Hepatocyte (in vitro differentiated cells): ENCODE measurements around the gene GSPT1. TPM values are rescaled to one million over a fixed set of nuclear protein-coding genes. Genes with fewer than 3 reads are reported as not detected.
A peak's percentile ranks its signal among the peaks of the same experiment; 100 is the strongest.

ENCODE experiments used
- DNase-seq: peaks from one replicate; pipeline ENCODE4 v3.0.0-alpha.2; 2016; ENCODE audit warnings: low spot score
- H2AFZ ChIP-seq: fragments of 200-600 bp; sonication (generic); 2 replicates; pipeline ENCODE4 v1.6.0; 2016; ENCODE audit warnings: antibody characterized with exemption, mild to moderate bottlenecking
- H3K27ac ChIP-seq: fragments of 200-600 bp; sonication (generic); 2 replicates; pipeline ENCODE4 v1.5.1; 2016; ENCODE audit warnings: mild to moderate bottlenecking
- H3K27me3 ChIP-seq: fragments of 200-600 bp; sonication (generic); 2 replicates; pipeline ENCODE4 v1.6.1; 2016
- H3K36me3 ChIP-seq: fragments of 200-600 bp; sonication (generic); replicated peaks from 2 replicates; pipeline ENCODE4 v1.5.1; 2016; ENCODE audit warnings: low read depth; ENCODE audit not compliant: insufficient read depth
- H3K4me1 ChIP-seq: fragments of 200-600 bp; sonication (generic); 2 replicates; pipeline ENCODE4 v1.5.1; 2016; ENCODE audit warnings: mild to moderate bottlenecking, moderate library complexity; ENCODE audit not compliant: insufficient read depth
- H3K4me2 ChIP-seq: fragments of 200-600 bp; sonication (generic); 2 replicates; pipeline ENCODE4 v1.6.0; 2016
- H3K4me3 ChIP-seq: fragments of 200-600 bp; sonication (generic); 2 replicates; pipeline ENCODE4 v1.5.1; 2016; ENCODE audit warnings: mild to moderate bottlenecking
- H3K79me2 ChIP-seq: fragments of 200-600 bp; sonication (generic); 2 replicates; pipeline ENCODE4 v1.6.0; 2017; ENCODE audit warnings: mild to moderate bottlenecking
- H3K9me2 ChIP-seq: fragments of 200-600 bp; sonication (generic); replicated peaks from 2 replicates; pipeline ENCODE4 v1.6.0; 2017; ENCODE audit warnings: mild to moderate bottlenecking; ENCODE audit not compliant: insufficient read depth
- H3K9me3 ChIP-seq: fragments of 200-600 bp; sonication (generic); 2 replicates; pipeline ENCODE4 v1.5.1; 2016; ENCODE audit warnings: low read depth, mild to moderate bottlenecking
- H4K20me1 ChIP-seq: fragments of 200-600 bp; sonication (generic); 2 replicates; pipeline ENCODE4 v1.6.0; 2016; ENCODE audit warnings: mild to moderate bottlenecking; ENCODE audit not compliant: insufficient read depth, poor library complexity, severe bottlenecking
- CTCF ChIP-seq: fragments of 200-600 bp; sonication (generic); IDR thresholded peaks from 2 replicates; pipeline ENCODE4 v1.5.1; 2016; ENCODE audit warnings: antibody characterized with exemption, mild to moderate bottlenecking; ENCODE audit not compliant: poor library complexity
- EZH2 ChIP-seq: fragments of 200-600 bp; sonication (generic); IDR thresholded peaks from 2 replicates; pipeline ENCODE4 v1.6.1; 2016; ENCODE audit warnings: antibody characterized with exemption, mild to moderate bottlenecking, borderline replicate concordance
- EZH2phosphoT487 ChIP-seq: fragments of 200-600 bp; sonication (generic); IDR thresholded peaks from one replicate; pipeline ENCODE4 v1.6.1; 2018; ENCODE audit warnings: antibody characterized with exemption, mild to moderate bottlenecking, low read depth, moderate library complexity; ENCODE audit not compliant: unreplicated experiment, severe bottlenecking
- WGBS: methylation state at CpG from one replicate; pipeline ENCODE4 v1.1.6; 2016; ENCODE audit warnings: low lambda C conversion rate; ENCODE audit errors: missing lambda C conversion rate; 5-methylcytosine and 5-hydroxymethylcytosine counted together
- polyA plus RNA-seq: library from polyadenylated mRNA; unstranded; fragments of >200 nt; fragmentation: Nextera tagmentation; extraction: Ambion mirVana; gene quantifications from 2 replicates; pipeline ENCODE4 v1.2.1, GENCODE V29; 2016
- total RNA-seq: library from RNA; depleted of rRNA; stranded (reverse); fragments of >200 nt; gene quantifications from 2 replicates; pipeline ENCODE4 v1.2.3, GENCODE V29; 2014

Gene GSPT1
- total and polyA plus RNA-seq, 2 experiments from 2014 or later: 79.2 to 109 TPM

GRCh38 chr16:11869353-11870228 lies 46.2 kb downstream of the GSPT1 start:
- H3K9me2 ChIP-seq: no peaks in the 10 kb centered on the region
- no peak overlapping the region for H3K27ac ChIP-seq
- peaks cover 4% of the 10 kb centered on the region for H4K20me1 ChIP-seq
- peaks cover 29% of the 10 kb centered on the region for H3K79me2 ChIP-seq
- no peaks in the 10 kb centered on the region for H3K27me3 ChIP-seq
- WGBS: 85% methylated on average over 8 of the region's 8 CpGs
- peaks cover 6% of the 10 kb centered on the region for H3K4me1 ChIP-seq
- H2AFZ ChIP-seq: no peak overlapping the region
- TF ChIP-seq EZH2phosphoT487 (no peak), EZH2 (no peak)
- H3K9me3 ChIP-seq: no peaks in the 10 kb centered on the region
- DNase-seq: peak; percentile 8
- no peak overlapping the region for H3K4me3 ChIP-seq
- H3K4me2 ChIP-seq: no peak overlapping the region
- no peaks in the 10 kb centered on the region for H3K36me3 ChIP-seq

DNA sequence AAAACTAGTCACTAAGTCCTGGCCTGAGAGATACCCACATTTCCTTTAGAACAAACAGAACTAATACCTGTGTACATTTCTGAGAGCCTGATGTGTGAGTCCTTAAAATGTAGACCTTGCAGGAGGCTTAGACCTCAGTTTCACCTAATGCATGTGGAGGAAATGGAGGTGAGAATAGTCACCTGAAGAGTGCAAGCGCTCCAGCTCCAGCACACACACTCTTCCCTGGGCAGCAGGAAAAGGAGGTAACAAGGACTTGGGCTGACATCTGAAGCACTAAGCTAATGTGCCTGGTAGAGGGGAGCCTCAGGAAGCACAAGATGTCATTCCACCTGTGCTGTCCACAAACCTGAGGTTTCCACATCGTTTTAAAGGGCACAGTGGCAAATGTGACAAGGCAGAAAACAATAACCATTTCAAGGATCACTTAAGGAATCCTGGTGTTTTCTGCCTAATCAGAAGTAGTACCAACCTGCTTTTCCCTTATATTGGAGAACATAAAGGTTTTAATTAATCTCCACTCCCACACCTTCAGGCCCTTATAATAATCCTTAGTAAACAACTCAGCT lies 47.3 kb downstream of the GSPT1 start:
- DNase-seq: no peak
- no peaks in the 10 kb centered on the region for H3K9me3 ChIP-seq
- H4K20me1 ChIP-seq: peaks cover 4% of the 10 kb centered on the region
- H3K27ac ChIP-seq: no peak overlapping the region
- TF ChIP-seq CTCF: no peak
- no peak for TF ChIP-seq EZH2
- no peak for TF ChIP-seq EZH2phosphoT487
- H3K4me1 ChIP-seq: peaks cover 6% of the 10 kb centered on the region
- H3K36me3 ChIP-seq: no peaks in the 10 kb centered on the region
- peaks cover 25% of the 10 kb centered on the region for H3K79me2 ChIP-seq
- H3K27me3 ChIP-seq: no peaks in the 10 kb centered on the region
- H3K4me3 ChIP-seq: no peak overlapping the region
- no peaks in the 10 kb centered on the region for H3K9me2 ChIP-seq
- no peak overlapping the region for H3K4me2 ChIP-seq
- 92% methylated on average over 2 of the region's 2 CpGs for WGBS
- H2AFZ ChIP-seq: no peak overlapping the region

DNA sequence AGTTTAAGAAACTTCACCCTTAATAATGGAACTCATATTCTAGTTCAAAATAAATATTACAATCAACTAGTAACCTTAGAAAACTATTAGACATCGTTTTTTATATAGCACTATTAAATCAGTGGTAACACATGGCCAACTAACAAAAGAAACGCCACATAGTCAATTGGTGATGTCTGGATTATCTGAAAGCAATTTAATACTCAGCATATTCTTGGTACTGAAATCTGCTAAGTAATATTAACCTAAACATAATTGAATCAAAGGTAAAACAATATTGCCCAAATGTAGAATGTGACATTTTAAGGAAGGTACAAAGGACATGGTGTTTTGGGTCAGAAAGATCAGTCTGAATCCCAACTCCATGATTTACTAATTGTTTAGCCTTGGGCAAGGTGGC lies 53.3 kb downstream of the GSPT1 start:
- Histone ChIP-seq H4K20me1 (peaks cover 16% of the 10 kb centered on the region), H3K9me2 (no peaks in the 10 kb centered on the region), H3K9me3 (no peaks in the 10 kb centered on the region), H3K4me3 (no peak overlapping the region), H3K79me2 (peaks cover 67% of the 10 kb centered on the region), H3K36me3 (no peaks in the 10 kb centered on the region), H2AFZ (no peak overlapping the region), H3K4me1 (no peaks in the 10 kb centered on the region), H3K27ac (no peak overlapping the region), H3K4me2 (no peak overlapping the region), H3K27me3 (no peaks in the 10 kb centered on the region)
- DNase-seq: no peak
- 91% methylated on average over 2 of the region's 2 CpGs for WGBS
- TF ChIP-seq EZH2phosphoT487 (no peak), CTCF (no peak), EZH2 (no peak)

- no peak for DNase-seq
- no peaks in the 10 kb centered on the region for H3K9me3 ChIP-seq
- no peaks in the 10 kb centered on the region for H3K9me2 ChIP-seq
- H3K36me3 ChIP-seq: no peaks in the 10 kb centered on the region
- H3K4me1 ChIP-seq: peaks cover 7% of the 10 kb centered on the region
- H3K27ac ChIP-seq: no peak overlapping the region
- no peak overlapping the region for H3K4me3 ChIP-seq
- H3K27me3 ChIP-seq: no peaks in the 10 kb centered on the region
- H2AFZ ChIP-seq: no peak overlapping the region
- WGBS: 57% methylated on average over 4 of the region's 4 CpGs
- no peak overlapping the region for H3K4me2 ChIP-seq
- TF ChIP-seq CTCF (no peak), EZH2phosphoT487 (no peak), EZH2 (no peak)
- H4K20me1 ChIP-seq: peaks cover 6% of the 10 kb centered on the region
- peaks cover 87% of the 10 kb centered on the region for H3K79me2 ChIP-seq
Observed at GRCh38 chr16:11857161-11857560, 58.6 kb downstream of the GSPT1 start.
